Kidney glomerular epithelial cell (primary cell): ENCODE measurements around the gene PDE4B.

ENCODE experiments used
- DNase-seq: peaks from one replicate; lab custom pipeline; 2025; lab: John Stamatoyannopoulos, UW

PDE4B gene

DNA sequence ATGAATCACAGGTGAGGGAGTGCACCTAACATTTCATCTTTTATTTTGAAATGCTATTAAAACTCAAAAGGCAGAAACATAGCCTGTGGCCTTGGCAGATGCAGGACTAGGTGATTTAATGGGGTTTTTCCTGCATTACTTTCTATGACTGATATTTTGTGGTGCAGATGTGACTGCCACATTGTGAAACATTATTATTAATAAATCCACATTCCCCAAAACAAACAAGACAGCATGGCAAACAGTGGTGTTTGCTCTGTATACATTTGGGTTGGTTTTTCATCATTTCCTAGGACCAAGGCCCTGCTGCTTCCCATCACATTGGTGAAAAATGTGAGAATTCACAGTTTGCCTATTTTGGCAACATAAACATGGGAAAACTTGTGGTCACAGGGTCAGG, 493.6 kb downstream of the PDE4B start:
- no peak for DNase-seq

- DNase-seq = no peak
These were observed 495.4 kb downstream of the PDE4B start for GRCh38 chr1:66288048-66288447.

- no peak for DNase-seq
These were observed 498.3 kb downstream of the PDE4B start for GRCh38 chr1:66290761-66291530.

- DNase-seq = no peak
These were observed 498.8 kb downstream of the PDE4B start for GRCh38 chr1:66291531-66291864.

DNA sequence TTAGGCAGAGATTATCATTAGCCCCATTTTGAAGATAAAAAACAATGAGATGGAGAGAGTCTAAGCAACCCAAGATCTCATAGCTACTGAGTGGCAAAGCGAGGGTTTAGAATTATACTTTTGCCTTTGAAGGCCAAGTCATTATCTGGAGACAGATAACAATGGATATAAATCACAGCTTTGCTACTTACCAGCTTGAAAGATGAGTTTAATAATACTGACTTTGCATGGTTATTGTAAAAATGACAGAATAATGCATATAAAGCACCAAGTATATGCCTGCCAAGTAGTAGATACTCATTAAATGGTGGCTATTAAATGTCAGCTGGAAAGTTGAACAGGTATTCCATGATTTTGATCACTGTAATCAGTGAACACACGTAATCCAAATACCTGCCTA, 499.6 kb downstream of the PDE4B start:
- no peak for DNase-seq

DNA sequence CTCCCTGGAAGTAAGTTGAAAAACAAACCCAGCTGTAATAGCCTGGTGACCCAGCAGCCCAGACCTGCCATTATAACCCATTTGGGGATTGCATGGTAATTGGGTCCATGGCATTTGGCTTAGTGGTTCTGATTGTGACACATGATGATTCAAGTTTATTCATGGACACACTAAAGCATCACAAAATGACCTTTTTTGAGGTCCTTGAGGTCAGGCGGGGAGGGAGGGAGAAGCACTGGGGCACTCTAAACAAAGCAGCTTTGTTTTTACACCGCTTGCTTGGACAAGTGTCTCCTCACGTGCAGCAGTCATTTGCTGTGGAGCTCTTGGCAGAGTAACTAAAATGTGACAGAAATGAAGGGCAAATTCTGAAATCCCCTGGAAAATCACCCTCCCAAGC, 500.2 kb downstream of the PDE4B start:
- DNase-seq = no peak

- DNase-seq = peak; percentile 56
These were observed 502.1 kb downstream of the PDE4B start for GRCh38 chr1:66294707-66295370.

DNA sequence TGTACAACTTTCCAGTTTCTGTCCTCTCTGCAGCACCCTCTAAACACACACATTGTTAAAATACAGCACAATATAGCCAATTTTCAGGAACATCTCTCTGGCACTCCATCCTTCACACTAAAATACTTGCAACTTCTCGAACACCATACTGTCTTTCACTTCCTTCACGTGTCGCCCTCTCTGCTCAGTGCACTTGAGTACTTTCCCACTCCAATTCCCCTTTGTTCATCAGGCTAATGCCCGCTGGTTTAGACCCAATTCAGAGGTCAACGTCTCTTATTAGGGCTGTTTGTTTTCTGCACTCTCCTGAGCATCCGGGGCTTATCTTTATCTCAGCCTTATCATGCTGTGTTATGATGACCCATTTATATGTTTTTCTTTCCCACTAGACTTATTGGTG, 503.1 kb downstream of the PDE4B start:
- no peak for DNase-seq

GRCh38 chr1:66296370-66296769, 503.7 kb downstream of the PDE4B start:
- no peak for DNase-seq

GRCh38 chr1:66296951-66297350, 504.3 kb downstream of the PDE4B start:
- DNase-seq = no peak

GRCh38 chr1:66298464-66298863, 505.8 kb downstream of the PDE4B start:
- DNase-seq = no peak

DNA sequence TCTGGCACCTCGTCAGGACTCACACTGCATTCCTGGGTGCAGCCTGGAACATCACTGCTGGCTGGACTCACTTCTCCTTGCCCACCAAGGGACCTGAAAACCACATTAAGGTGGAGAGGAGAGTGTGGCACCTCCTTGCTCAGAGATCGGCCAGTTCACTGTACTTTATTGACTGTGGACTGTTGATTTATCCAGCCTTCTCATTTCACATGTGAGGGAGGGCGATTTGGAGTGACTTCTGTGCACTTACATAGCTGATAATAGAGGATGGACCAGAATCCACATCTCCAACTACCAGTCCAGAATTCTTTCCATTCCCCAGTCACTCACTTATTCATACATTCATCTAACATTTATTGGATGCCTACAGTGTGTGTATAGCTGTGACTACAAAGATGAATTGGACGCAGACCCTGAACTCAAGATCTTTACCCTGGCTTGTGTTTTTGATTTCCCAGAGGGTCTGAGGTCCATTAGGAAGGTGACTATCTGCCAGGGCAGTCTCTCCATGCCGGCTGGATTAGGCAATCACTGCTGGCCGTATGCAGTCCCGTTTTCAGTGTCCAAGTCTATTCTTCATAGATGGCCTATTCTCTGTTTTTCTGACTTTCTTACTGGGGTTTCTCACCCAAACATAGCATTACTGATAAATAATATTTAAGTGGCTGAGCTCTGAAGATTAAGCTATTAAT, 507.7 kb downstream of the PDE4B start:
- no peak for DNase-seq

DNA sequence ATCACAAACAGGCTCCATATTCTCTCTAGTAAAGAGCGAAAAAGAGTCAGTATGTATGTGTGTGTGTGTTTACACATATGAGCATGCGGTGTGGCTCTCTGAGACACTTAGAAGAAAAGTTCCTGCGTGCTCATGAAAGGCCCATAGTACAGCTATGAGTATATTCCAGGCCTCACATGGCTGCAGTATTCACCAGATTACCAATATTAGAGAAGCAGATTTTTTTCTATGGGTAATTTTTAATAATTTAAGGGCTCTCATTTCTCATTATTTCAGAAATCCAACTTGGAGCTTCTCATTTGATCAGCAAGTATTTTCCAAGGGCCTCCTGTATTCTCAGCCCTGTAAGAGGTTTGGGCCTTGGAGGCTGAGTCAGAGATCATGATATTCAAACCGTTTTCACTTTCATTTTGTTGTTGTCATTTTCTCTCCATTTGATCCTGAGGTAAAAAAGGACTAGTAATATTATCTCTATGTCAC, 508.3 kb downstream of the PDE4B start:
- DNase-seq = no peak

- DNase-seq = no peak
These were observed 509.6 kb downstream of the PDE4B start for GRCh38 chr1:66302184-66302742.

DNA sequence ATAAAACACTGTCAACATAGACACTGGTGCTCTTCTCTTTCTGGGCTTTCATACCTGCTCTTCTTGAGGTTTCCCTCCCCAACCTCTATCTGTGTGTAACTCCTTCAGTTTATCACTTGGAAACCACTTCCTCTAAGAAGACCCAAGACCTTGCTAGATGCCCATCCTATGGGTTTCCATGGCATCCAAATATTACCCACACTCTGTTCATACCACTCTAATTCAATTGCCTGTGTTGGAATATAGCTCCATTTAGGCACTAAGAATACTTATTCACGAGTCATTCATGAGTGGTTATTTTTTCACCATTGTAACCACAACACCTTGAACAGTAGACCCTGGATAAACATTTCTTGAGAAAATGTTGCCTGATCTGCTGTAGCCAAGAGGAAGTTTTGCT, 510.1 kb downstream of the PDE4B start:
- DNase-seq = peak; percentile 18

- no peak for DNase-seq
These were observed 511.0 kb downstream of the PDE4B start for GRCh38 chr1:66303646-66304045.

DNA sequence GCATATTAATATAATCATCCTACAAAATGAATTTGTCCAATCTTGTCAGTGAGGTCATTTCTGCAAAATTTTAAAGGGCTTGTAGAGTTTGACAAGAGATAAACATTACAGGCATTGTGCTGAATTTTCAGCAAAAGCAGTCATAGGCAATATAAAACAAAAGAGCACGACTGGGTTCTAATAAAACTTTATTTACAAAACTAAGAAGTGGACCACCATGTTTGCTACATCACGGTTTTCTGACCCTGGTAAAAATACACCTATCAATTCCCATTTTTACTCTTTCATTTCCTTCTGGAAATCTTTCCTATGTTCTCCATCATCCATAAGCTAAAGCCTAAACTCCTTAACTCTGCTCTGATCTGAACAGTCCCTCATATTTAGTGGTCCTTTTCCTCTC, 511.4 kb downstream of the PDE4B start:
- DNase-seq = no peak

- no peak for DNase-seq
These were observed 513.2 kb downstream of the PDE4B start for GRCh38 chr1:66305927-66306326.

GRCh38 chr1:66309006-66309741, 516.5 kb downstream of the PDE4B start:
- no peak for DNase-seq

DNA sequence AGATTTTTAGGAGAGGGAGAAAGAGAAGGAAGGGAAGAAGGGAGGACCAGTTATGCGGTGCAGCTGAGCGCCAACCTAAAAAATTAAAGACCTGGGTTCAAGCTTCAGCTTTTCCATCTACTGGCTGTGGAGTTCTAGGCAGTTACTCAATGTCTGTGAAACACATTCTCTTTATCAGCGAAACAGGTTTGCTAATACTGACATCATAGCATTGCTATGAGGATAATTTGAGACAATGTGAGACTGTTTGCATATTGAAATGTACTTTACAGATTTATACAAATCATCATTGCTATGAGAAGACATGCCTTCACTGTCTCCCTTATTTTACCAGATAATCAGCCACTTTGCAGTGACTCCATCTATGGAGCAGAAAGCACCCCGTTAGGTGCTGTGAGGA, 518.4 kb downstream of the PDE4B start:
- no peak for DNase-seq

DNA sequence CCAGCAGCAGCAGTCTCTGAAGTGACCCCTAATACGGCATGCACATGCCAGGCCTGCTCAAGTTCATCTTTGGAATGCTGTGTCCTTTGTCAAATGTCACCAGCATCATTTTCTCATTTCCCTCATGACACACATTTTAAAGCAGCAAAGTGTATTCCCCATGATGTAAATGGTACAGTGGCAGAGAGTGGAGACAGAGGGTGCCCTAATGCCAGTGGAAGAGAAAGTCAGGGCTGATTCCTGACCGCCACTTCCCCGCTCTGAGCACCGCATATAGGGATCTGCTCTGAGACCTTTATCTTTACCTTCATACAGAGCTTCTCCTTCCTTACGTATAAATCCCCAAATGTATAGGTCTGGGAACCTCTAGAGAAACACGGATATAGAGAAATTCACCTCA, 518.9 kb downstream of the PDE4B start:
- no peak for DNase-seq
